Measurements from ENCODE around the gene SPAG9.

The SPAG9 gene

GRCh38 chr17:51120739-51121619 is at the start of gene SPAG9:
TSS of gene SPAG9 (minus strand) at chr17:51120868. CDS start at chr17:51120656, 212 bp downstream.
- no peak for TF ChIP-seq CTCF (IDR thresholded peaks at IDR 0.05; ENCODE audit: unreplicated experiment in 3 of 3)
- Mint-ChIP-seq H3K4me1 (peaks cover 41% of the 10 kb centered on the region), H3K36me3 (ENCODE audit: low read depth) (no peaks in the 10 kb centered on the region), H3K27me3 (ENCODE audit: low read depth) (no peaks in the 10 kb centered on the region), H3K4me3 (peak within 1 kb of the TSS; percentile 94 to 98 (median 95)), H3K9me3 (no peaks in the 10 kb centered on the region), H3K27ac (peak within 1 kb of the TSS; percentile 99 to 100 (median 100))

GRCh38 chr17:51169340-51169739 is 48.7 kb upstream of the SPAG9 start:
- Mint-ChIP-seq H3K27me3 (ENCODE audit: low read depth) (no peaks in the 10 kb centered on the region), H3K4me3 (peak overlapping the region; percentile 62 to 77 (median 64)), H3K36me3 (ENCODE audit: low read depth) (peaks cover 40% of the 10 kb centered on the region), H3K4me1 (peaks cover 21% of the 10 kb centered on the region), H3K9me3 (no peaks in the 10 kb centered on the region), H3K27ac (peak overlapping the region in 2 of 3 experiments; percentile 12 to 28)
- no peak for TF ChIP-seq CTCF (IDR thresholded peaks at IDR 0.05; ENCODE audit: unreplicated experiment in 3 of 3)

- peaks cover 44% of the 10 kb centered on the region for H3K36me3 Mint-ChIP-seq (ENCODE audit: low read depth)
- H3K27ac Mint-ChIP-seq = peak overlapping the region; percentile 41 to 66 (median 54)
- peaks cover 21% of the 10 kb centered on the region for H3K4me1 Mint-ChIP-seq
- no peaks in the 10 kb centered on the region for H3K9me3 Mint-ChIP-seq
- TF ChIP-seq CTCF (IDR thresholded peaks at IDR 0.05; ENCODE audit: unreplicated experiment in 3 of 3) = peak; percentile 65 to 81 (median 74)
- H3K4me3 Mint-ChIP-seq = peak overlapping the region; percentile 80 to 90 (median 83)
- no peaks in the 10 kb centered on the region for H3K27me3 Mint-ChIP-seq (ENCODE audit: low read depth)
Measured at GRCh38 chr17:51166987-51167931, 46.6 kb upstream of the SPAG9 start.

GRCh38 chr17:51166198-51166986 is 45.7 kb upstream of the SPAG9 start, which contains the start of gene NME2:
TSS of gene NME2 (plus strand) at chr17:51166411. CDS start at chr17:51166831, 420 bp downstream.
- Mint-ChIP-seq H3K9me3 (no peaks in the 10 kb centered on the region), H3K27me3 (ENCODE audit: low read depth) (no peaks in the 10 kb centered on the region), H3K27ac (peak within 1 kb of the TSS; percentile 80 to 96 (median 95)), H3K4me1 (peaks cover 21% of the 10 kb centered on the region), H3K36me3 (ENCODE audit: low read depth) (peaks cover 47% of the 10 kb centered on the region), H3K4me3 (peak within 1 kb of the TSS; percentile 91 to 92 (median 92))
- no peak for TF ChIP-seq CTCF (IDR thresholded peaks at IDR 0.05; ENCODE audit: unreplicated experiment in 3 of 3)

- no peak for TF ChIP-seq CTCF (IDR thresholded peaks at IDR 0.05; ENCODE audit: unreplicated experiment in 3 of 3)
- H3K9me3 Mint-ChIP-seq = no peaks in the 10 kb centered on the region
- H3K4me3 Mint-ChIP-seq = peak overlapping the region; percentile 91 to 92 (median 92)
- peaks cover 47% of the 10 kb centered on the region for H3K36me3 Mint-ChIP-seq (ENCODE audit: low read depth)
- no peaks in the 10 kb centered on the region for H3K27me3 Mint-ChIP-seq (ENCODE audit: low read depth)
- H3K4me1 Mint-ChIP-seq = peaks cover 21% of the 10 kb centered on the region
- H3K27ac Mint-ChIP-seq = peak overlapping the region; percentile 80 to 96 (median 95)
Measured at GRCh38 chr17:51165680-51166197, 45.1 kb upstream of the SPAG9 start.

All from nephron (organoid).